HUES48 (cell line): ENCODE measurements around the gene CTNNA3.

Experiments
- H3K27ac ChIP-seq: one replicate; pipeline ENCODE4 v1.7.0; 2013; ENCODE audit warnings: low read depth, low read length, inconsistent platforms
- H3K27me3 ChIP-seq: 2 replicates; pipeline ENCODE4 v1.6.1; 2013; ENCODE audit warnings: mild to moderate bottlenecking, low read length; ENCODE audit not compliant: control insufficient read depth, insufficient read depth
- H3K36me3 ChIP-seq: 2 replicates; pipeline ENCODE4 v1.6.1; 2013; ENCODE audit warnings: low read length; ENCODE audit not compliant: control insufficient read depth, insufficient read depth
- H3K4me1 ChIP-seq: 2 replicates; pipeline ENCODE4 v1.6.1; 2013; ENCODE audit warnings: mild to moderate bottlenecking, low read length; ENCODE audit not compliant: control insufficient read depth, insufficient read depth
- H3K4me3 ChIP-seq: 2 replicates; pipeline ENCODE4 v1.5.1; 2013; ENCODE audit warnings: mild to moderate bottlenecking, low read depth, low read length
- H3K9ac ChIP-seq: 2 replicates; pipeline ENCODE4 v1.6.1; 2013; ENCODE audit warnings: mild to moderate bottlenecking, low read depth, low read length, moderate library complexity
- H3K9me3 ChIP-seq: 2 replicates; pipeline ENCODE4 v1.6.1; 2013; ENCODE audit warnings: low read length; ENCODE audit not compliant: control insufficient read depth, insufficient read depth

CTNNA3 gene

GRCh38 chr10:66058594-66058993 is 1637.4 kb downstream of the CTNNA3 start:
- Histone ChIP-seq H3K9me3 (no peaks in the 10 kb centered on the region), H3K9ac (no peak overlapping the region), H3K4me1 (no peaks in the 10 kb centered on the region), H3K27ac (no peak overlapping the region), H3K36me3 (no peaks in the 10 kb centered on the region), H3K4me3 (no peak overlapping the region), H3K27me3 (no peaks in the 10 kb centered on the region)

GRCh38 chr10:66049335-66049734 is 1646.7 kb downstream of the CTNNA3 start:
- Histone ChIP-seq H3K9me3 (no peaks in the 10 kb centered on the region; the same call in 1 of the 2 replicates), H3K4me3 (no peak overlapping the region), H3K4me1 (no peaks in the 10 kb centered on the region), H3K9ac (no peak overlapping the region), H3K27me3 (no peaks in the 10 kb centered on the region), H3K27ac (no peak overlapping the region), H3K36me3 (no peaks in the 10 kb centered on the region)

- no peaks in the 10 kb centered on the region for H3K27me3 ChIP-seq
- H3K9me3 ChIP-seq, result no peaks in the 10 kb centered on the region; the same call in 1 of the 2 replicates
- H3K36me3 ChIP-seq, result no peaks in the 10 kb centered on the region
- H3K4me1 ChIP-seq, result no peaks in the 10 kb centered on the region
- no peak overlapping the region for H3K27ac ChIP-seq
- H3K4me3 ChIP-seq, result no peak overlapping the region
- H3K9ac ChIP-seq, result no peak overlapping the region
These were observed 1650.1 kb downstream of the CTNNA3 start for GRCh38 chr10:66045859-66046258.

GRCh38 chr10:66041771-66042170 is 1654.2 kb downstream of the CTNNA3 start:
- no peak overlapping the region for H3K27ac ChIP-seq
- no peaks in the 10 kb centered on the region for H3K4me1 ChIP-seq
- no peak overlapping the region for H3K9ac ChIP-seq
- no peaks in the 10 kb centered on the region for H3K36me3 ChIP-seq
- no peak overlapping the region for H3K4me3 ChIP-seq
- H3K9me3 ChIP-seq, result no peaks in the 10 kb centered on the region; the same call in 1 of the 2 replicates
- no peaks in the 10 kb centered on the region for H3K27me3 ChIP-seq

GRCh38 chr10:66038623-66039022 is 1657.4 kb downstream of the CTNNA3 start:
- H3K36me3 ChIP-seq, result no peaks in the 10 kb centered on the region
- no peak overlapping the region for H3K4me3 ChIP-seq
- no peak overlapping the region for H3K27ac ChIP-seq
- H3K9me3 ChIP-seq, result no peaks in the 10 kb centered on the region
- H3K4me1 ChIP-seq, result no peaks in the 10 kb centered on the region
- no peak overlapping the region for H3K9ac ChIP-seq
- H3K27me3 ChIP-seq, result no peaks in the 10 kb centered on the region

- Histone ChIP-seq H3K9ac (no peak overlapping the region), H3K36me3 (no peaks in the 10 kb centered on the region), H3K27me3 (no peaks in the 10 kb centered on the region), H3K4me1 (no peaks in the 10 kb centered on the region), H3K9me3 (no peaks in the 10 kb centered on the region), H3K27ac (no peak overlapping the region), H3K4me3 (no peak overlapping the region)
These were observed 1669.7 kb downstream of the CTNNA3 start for GRCh38 chr10:66026321-66026720.

- Histone ChIP-seq H3K36me3 (no peaks in the 10 kb centered on the region), H3K27me3 (no peaks in the 10 kb centered on the region), H3K9ac (no peak overlapping the region), H3K4me3 (no peak overlapping the region), H3K4me1 (no peaks in the 10 kb centered on the region), H3K27ac (no peak overlapping the region), H3K9me3 (no peaks in the 10 kb centered on the region)
These were observed 1670.8 kb downstream of the CTNNA3 start for GRCh38 chr10:66025186-66025585.

- no peak overlapping the region for H3K9ac ChIP-seq
- H3K9me3 ChIP-seq, result no peaks in the 10 kb centered on the region
- H3K27ac ChIP-seq, result no peak overlapping the region
- no peak overlapping the region for H3K4me3 ChIP-seq
- H3K36me3 ChIP-seq, result no peaks in the 10 kb centered on the region
- no peaks in the 10 kb centered on the region for H3K27me3 ChIP-seq
- no peaks in the 10 kb centered on the region for H3K4me1 ChIP-seq
These were observed 1674.6 kb downstream of the CTNNA3 start for GRCh38 chr10:66021423-66021822.

- Histone ChIP-seq H3K27ac (no peak overlapping the region), H3K4me3 (no peak overlapping the region), H3K9ac (no peak overlapping the region), H3K9me3 (no peaks in the 10 kb centered on the region), H3K27me3 (no peaks in the 10 kb centered on the region), H3K36me3 (no peaks in the 10 kb centered on the region), H3K4me1 (no peaks in the 10 kb centered on the region)
These were observed 1687.8 kb downstream of the CTNNA3 start for GRCh38 chr10:66008221-66008620.

- Histone ChIP-seq H3K27me3 (no peaks in the 10 kb centered on the region), H3K4me1 (no peaks in the 10 kb centered on the region), H3K27ac (no peak overlapping the region), H3K9me3 (no peaks in the 10 kb centered on the region), H3K9ac (no peak overlapping the region), H3K4me3 (no peak overlapping the region), H3K36me3 (no peaks in the 10 kb centered on the region)
These were observed 1689.6 kb downstream of the CTNNA3 start for GRCh38 chr10:66006411-66006810.

GRCh38 chr10:65993451-65993850 is 1702.5 kb downstream of the CTNNA3 start:
- no peaks in the 10 kb centered on the region for H3K36me3 ChIP-seq
- H3K27me3 ChIP-seq, result no peaks in the 10 kb centered on the region
- no peak overlapping the region for H3K27ac ChIP-seq
- no peaks in the 10 kb centered on the region for H3K4me1 ChIP-seq
- H3K9ac ChIP-seq, result no peak overlapping the region
- no peaks in the 10 kb centered on the region for H3K9me3 ChIP-seq
- H3K4me3 ChIP-seq, result no peak overlapping the region

GRCh38 chr10:65968871-65969270 is 1727.1 kb downstream of the CTNNA3 start:
- H3K27ac ChIP-seq, result no peak overlapping the region
- H3K27me3 ChIP-seq, result no peaks in the 10 kb centered on the region
- H3K9me3 ChIP-seq, result peaks cover 6% of the 10 kb centered on the region; the same call in 1 of the 2 replicates
- no peak overlapping the region for H3K4me3 ChIP-seq
- no peak overlapping the region for H3K9ac ChIP-seq
- no peaks in the 10 kb centered on the region for H3K4me1 ChIP-seq
- no peaks in the 10 kb centered on the region for H3K36me3 ChIP-seq
